ENCODE data around the gene STBD1.
"Not testable (repeated sequence)": the region's sequence is repeated elsewhere in the genome, so short reads cannot be mapped to it uniquely, and the experiment has no call there.

Gene STBD1

DNA sequence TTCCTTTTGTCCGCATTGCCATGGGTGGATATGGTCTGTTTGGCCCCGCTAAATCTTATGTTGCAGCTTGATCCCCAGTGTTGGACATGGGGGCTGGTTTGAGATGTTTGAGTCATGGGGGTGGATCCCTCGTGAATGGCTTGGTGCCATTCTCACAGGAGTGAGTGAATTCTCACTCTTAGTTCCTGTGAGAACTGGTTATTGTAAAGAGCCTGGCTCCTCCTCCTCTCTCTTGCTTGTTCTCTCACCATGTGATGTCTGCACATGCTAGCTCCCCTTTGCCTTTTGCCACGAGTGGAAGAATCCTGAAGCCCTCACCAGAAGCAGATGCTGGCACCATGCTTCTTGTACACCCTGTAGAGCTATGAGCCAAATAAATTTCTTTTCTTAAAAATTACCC is 22.6 kb upstream of the STBD1 start:
- DNase-seq (ENCODE audit: low spot score), result no peak

DNA sequence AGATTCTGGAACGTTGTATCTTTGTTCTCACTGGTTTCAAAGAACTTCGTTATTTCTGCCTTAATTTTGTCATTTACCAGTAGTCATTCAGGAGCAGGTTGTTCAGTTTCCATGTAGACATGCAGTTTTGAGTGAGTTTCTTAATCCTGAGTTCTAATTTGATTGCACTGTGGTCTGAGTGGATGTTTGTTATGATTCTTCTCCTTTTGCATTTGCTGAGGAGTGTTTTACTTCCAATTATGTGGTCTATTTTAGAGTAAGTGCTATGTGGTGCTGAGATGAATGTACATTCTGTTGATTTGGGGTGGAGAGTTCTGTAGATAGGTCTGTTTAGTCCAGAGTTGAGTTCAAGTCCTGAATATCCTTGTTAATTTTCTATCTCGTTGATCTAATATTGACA is 18.7 kb upstream of the STBD1 start:
- DNase-seq (ENCODE audit: low spot score), result not testable (repeated sequence)

DNA sequence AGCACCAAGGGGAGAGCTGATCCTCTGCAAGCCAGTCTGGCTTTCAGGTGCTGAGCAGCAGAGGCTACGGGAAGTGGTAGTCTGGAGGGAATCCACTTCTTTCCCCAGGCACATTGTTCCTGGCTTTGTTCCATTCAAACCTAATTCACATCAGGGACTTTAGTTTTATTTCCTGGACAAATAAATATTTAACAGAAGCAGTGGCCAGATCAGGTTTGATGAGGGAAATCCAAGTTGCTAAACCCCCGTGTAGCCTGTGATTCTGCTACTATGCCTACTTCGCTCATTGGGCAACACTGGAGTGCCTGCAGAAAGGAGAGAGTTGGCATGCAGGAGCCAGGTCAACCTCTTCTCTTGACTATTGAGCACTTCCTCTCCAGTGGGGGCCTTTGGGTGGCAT is 13.8 kb upstream of the STBD1 start:
- no peak for DNase-seq (ENCODE audit: low spot score)

DNA sequence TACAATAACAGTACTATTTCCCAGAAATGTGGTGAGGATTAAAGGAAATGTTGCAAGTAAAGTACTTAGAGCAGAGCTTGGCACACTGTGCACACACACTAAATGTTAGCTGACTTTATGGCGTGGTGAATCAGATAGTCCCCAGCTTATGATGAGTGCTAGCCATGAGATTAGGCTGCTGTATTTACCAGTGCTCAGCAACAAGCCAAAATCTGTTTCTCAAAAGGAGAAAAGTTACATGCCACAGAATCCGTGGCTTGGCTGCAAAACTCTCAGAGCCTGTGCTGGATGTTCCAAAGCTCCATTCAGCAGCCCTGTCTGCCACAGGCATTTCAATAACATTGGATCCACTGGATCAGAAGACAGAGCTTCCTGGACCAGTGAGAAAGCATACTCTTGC is 12.8 kb upstream of the STBD1 start:
- DNase-seq (ENCODE audit: low spot score), result no peak

DNA sequence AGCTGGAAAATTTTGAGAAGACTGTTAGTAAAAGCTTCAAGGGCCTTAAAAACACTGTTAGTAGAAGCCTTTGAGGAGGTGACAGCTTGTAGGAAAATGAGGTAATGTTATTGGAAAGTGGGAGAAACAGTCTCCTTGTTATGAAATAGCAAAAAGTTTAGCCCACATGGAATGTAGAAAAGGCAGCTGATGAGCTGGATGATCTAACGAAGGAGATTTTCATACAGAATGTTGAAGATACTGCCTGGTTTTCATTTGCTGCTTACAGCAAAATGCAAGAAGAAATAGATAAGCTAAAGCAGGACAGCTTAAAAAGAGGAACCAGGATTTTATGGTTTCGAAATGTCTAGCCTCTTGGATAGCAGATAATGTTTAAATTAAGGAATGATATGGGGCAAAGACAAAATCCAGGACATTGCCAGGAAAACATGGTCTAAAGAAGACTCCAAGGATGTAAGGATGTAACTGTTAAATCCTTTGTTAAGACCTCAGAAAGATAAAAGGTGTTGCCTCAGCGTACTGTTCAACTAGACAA is 10.2 kb upstream of the STBD1 start:
- no peak for DNase-seq (ENCODE audit: low spot score)

DNA sequence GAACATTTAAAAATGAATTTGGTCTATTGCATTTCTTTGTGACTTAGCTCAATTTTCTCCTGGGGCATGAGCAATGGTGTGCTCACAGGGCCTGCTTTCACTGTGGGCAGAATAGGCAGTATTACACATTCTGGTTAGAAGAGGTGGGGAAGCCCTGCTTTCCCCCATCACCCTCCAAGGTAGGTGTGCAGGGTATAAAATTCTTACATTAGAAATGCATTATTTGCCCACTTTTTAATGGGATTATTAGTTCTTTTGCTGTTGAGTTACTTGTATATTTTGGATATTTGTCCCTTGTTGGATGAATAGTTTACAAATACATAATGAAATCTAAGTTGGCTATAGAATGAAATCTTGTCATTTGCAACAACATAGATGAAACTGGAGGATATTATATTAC is 8.3 kb upstream of the STBD1 start:
- DNase-seq (ENCODE audit: low spot score), result no peak

DNA sequence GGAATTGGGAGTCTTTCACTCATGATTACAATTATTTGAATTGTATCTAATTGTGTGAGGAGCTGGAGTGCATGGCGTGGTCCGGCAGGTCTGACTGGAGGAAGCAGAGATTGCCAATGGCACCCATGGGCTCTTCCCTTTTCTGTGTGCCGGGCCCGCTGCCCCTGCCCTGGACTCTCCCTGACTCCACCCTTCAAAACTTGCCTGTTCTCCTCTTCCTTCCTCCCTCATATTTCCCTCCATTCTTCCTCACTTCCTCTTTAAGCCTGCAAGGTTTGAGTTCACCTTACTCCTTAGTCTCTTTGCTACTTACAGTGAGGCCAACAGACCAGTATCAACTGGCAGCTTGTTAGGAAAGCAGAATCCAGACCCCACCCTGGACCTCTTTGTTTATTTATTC is 6.5 kb upstream of the STBD1 start:
- DNase-seq (ENCODE audit: low spot score), result no peak

DNA sequence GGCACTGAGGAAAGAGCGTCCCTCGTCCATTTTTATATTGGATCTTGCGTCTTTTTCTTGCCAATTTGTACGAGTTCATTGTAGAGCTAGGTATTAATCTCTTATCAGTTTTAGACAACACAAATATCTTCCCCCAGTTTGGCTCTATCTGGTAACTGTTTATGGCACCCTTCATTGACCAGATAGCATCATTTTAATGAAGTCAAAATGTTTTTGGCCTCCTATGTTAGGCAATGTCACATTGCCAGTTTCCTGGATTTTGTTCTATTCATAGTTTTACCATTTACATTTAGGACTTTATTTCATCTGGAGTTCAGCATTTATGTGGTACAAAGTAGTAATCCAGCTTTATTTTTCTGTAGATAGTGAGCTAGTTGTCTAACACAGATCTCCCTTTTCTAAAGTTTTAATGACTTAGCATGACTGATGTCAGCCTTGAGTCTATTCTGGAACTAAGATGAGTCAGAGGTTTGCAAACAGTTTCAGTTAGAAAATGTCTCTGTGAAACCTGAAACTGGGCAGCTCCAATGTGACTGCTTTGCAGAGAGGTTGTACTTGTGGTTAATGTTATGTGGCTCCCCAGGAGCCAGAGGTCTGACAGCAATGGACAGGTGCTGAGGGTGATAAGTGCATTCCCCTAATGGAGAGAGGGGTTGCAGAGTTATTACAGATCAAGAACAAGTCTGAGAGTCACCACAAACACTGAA is 5.3 kb upstream of the STBD1 start:
- DNase-seq (ENCODE audit: low spot score), result no peak

DNA sequence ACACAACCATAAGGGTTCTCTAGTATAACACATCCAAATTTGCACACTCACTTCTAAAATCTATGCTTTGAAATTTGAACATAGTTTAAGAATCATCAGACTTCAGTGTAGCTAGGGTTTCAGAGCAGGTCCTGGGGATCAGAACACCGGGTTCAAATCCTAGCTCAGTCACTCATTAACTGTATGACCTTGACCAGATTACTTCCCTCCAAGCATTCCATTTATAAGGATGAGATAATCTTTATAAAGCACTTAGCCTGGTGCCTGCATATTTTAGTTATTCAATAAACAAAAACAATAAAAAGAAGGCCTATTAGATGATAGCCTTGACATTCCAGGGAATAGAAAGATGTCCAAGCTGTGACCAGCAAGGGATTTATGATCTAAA is 4.8 kb upstream of the STBD1 start:
- DNase-seq (ENCODE audit: low spot score), result no peak

DNA sequence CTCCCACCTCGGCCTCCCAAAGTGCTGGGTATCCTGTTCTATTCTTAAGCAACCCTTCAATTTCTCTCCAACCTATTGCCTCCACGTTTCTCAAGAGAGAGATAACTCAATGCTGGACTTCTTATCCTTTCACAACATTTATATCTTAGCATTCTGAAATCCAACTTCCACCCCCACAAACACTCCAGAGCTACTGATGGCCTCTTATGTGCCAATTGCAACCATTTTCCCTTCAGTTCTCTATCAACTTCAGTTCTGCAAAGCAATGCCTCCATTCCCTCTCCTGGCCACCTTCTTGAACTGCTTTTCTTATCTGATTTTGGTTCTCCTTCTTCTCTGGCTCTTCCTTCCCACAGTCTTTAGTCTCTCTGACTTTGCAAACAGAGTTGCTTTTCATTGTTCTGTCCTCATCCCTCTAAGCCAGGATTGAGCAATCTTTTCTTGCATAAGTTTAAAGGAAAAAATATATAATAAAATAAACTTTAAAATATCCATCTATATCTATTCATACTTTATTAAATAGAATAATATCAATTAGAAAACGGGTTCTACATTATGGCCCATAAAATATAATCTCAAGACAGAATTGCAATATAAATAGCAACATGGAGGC is 3.6 kb upstream of the STBD1 start:
- DNase-seq (ENCODE audit: low spot score), result no peak

DNA sequence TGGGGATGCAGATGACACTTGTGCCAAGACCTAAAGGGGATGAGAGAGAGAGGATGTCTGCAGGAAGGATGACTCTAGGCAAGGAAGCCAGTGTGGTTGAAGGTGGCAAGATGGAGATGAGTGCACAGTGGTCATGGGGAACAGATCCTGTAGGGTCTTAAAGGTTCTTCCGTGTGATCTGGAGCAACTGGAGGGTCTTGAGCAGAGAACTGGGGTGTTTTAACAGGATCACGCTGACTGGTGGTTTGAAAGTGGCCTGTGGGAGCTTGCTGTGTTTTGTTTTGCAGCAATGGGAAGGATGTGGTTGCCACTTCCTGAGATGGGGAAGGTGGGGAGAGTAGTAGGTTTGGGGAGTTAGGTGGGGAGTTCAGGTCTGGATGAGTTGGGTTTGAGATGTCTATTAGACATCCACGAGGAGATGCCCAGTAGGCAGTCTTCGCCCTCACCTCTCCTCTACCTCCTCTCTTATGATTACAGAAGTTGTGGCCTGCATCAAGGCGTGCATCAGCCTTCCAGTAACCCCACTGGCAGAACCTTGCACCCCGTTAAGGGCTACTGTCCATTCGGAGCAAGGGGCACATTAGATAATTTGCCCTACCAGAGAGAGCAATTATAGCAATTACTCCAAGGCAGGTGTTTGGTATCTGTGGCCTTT is 1.4 kb upstream of the STBD1 start:
- DNase-seq (ENCODE audit: low spot score), result no peak

DNA sequence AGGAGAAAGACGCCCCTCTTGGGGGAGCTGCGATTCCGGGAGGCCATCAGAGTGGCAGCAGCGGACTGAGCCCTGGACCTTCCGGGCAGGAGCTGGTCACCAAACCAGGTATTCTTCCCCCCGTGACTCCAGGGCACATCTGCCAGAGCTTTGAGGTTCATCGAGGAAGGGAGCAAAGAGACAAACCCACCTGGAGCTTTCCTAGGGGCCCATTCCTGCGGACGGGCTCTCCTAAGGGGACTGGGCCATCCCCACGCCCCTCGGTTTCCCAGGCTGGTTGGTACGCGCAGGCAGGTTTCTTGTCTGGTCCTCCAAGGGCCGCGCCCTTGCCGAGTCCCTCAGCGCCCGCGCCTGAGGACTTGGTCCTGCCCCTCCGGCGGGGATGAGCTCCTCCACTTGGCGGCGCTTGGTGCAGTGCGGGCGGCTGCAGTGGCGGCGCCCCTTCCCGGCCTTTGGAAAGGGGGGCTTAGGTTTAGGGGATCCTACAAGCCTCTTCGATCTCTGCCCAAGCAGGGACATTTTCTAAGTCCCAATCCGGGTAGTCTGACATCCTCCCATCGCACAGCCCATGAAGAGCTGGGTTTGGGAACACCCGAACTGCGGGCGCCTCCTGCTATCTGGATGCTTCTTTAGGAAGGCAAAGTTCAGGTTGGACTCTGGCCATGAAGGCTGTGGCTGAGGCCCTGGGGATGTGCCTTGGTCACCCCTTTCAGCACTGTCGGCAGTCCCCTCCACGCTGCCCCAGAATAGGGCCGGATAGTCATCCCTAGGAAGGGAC is 538 bp downstream of the STBD1 start:
- no peak for DNase-seq (ENCODE audit: low spot score)

DNA sequence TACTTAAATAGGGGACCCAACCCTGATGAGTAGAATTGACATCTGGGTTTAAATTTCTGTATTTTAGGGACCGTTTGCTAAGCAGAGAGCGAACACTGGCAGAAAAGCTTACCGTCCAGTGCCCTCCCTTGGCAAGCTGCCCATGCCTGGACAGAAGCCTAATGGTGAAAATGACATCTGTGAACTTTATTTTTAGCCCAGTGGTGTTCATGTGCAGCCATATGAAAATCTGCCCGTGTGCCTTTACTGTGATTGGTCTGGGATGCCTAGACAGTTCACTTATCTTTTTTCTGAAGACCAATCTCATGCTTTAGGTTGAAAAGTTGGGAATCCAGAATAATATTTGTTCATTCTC is 1.1 kb downstream of the STBD1 start:
- DNase-seq (ENCODE audit: low spot score), result no peak

DNA sequence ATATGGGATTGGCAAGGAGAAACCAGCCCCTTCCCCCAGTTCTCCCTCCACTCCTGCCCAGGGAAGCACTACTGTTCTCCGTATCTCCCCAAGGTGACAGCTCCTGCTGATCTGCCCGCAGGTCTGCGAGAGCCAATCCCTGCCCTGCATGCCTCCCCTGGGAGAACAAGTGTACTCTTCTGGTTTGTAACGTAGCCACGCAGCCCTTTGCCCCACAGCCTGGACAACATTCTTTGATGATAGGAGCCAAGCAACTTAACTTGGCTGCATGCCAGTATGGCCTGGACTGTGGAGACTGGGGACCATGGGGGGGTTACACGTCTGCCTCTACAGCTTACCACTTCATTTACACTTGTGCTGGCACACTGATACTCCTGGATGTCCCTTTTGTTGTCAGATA is 2.0 kb downstream of the STBD1 start:
- DNase-seq (ENCODE audit: low spot score), result no peak

DNA sequence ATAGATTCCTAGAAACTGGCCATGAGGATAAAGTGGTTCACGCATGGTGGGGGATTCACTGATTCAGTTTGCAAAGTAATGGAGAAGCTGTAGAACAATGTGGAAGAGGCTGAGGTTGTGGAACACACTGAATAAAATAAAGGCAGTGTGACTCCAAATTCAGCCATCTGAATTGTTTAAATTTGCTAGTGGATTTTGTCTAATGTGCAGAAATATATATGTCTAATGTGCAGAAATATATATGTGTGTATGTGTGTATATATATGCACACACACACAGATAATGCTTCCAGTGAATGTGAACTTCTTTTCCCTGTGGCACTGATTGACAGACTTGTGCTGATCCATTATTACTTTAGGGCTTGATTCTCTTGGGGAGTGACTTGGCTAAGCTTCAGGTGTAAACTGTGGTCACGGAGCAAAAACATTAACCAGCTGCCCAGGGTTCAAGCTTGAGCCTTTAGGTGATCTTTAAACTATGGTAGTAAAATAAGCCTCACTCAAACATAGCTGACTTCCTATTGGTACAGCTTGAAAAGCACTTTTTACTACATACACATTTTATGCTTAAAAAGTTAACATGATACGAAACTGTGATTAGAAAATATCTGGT is 3.5 kb downstream of the STBD1 start:
- DNase-seq (ENCODE audit: low spot score), result no peak

DNA sequence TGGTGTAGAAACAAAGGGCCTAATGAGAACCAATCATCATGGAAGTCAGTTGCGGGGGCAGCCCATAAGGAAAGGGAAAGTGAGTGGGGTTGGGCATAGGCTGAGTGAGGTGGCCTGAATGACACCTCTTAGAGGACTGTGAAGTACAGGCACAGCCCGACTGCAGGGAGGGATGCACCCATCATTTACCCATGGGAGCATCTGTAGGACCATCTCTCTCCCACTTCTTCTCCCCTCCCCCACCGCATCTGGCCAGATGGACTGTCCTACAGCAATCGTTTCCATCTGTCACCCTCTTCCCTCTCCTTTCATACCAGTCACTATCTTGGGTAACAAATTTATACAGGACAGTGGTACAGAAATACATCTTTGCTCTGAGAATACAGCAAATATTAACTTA is 4.2 kb downstream of the STBD1 start:
- no peak for DNase-seq (ENCODE audit: low spot score)

DNA sequence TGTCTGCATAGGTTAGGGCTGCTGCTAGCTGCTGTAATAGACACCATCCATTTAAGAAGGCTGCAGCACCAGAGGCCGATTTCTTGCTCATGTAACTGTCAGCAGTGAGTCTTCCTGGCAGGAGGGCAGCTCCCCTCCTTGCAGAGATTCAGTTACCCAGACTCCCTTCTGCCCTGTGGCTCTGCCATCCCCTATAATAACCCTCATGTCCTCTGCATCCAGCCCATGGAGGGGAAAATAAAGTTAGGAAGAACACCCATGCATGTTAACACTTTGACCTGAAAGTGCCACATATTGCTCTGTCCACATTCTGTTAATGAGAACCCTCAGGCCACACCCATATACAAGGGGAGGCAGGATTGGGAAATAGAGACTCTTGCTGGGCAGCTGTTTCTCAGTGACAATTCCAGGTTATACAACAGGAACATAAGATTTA is 5.4 kb downstream of the STBD1 start:
- no peak for DNase-seq (ENCODE audit: low spot score)

DNA sequence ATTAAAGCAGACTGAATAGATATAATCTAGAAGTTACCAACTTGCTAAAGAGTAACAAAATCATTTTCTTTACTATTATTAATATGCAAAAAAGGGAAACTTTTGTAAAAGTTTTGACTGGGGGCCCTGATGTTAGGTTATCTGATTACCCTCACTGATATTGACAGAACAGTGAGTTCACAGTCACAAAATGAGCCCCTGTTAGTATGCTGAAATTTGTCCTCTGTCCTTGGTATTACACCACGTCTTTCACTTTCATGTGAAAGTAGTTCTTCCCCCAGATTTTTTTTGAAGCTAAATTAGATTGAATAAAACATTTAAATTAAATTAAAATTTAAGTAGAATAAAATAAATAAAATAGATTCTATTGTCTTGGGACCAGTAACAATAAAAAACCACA is 5.9 kb downstream of the STBD1 start:
- DNase-seq (ENCODE audit: low spot score), result no peak

DNA sequence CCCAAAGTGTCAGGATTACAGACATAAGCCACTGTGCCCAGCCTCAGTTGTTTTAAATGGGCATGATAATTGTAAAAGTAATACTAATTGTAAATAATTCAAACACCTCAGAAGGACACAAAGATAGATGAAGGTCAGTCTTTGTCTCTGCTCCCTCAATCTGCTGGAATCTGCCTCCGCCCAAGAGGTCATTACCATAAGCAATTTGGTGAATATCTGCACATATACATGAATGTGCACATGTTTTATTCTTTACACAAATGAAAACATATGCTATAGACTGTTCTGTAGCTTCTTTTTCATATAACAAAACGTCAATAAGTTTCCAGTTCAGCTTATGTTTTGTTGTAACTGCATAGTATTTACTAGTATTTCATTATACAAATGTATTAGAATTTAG is 7.0 kb downstream of the STBD1 start:
- no peak for DNase-seq (ENCODE audit: low spot score)

DNA sequence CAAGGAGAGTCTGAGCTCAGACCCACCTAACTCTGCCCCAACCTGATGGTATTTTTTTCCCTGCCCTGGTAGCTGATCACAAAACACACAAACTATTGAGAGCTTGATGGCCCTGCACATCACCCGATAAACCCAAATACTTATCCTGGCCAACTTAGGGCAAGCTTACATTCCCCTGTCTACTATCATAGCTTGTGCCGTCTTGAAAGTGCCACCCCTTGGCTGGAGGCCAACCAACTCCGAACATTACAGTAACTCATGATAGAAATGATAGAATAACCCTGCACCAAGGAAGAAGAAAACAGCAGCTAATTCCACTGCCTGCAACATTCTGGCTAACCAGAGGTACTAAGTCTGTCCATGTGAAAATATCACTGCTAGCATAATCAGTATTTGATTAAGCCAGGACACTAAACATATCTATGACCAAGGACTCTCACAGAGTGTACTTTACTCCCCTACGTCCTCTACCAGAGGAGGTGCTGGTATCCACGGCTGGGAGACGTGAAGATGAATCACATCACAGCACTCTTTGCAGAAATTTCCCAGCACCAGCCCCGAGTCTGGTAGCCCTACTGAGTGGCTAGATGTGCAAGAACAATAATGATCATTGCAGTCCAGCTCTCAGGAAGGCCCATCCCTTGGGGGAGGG is 8.9 kb downstream of the STBD1 start:
- no peak for DNase-seq (ENCODE audit: low spot score)

DNA sequence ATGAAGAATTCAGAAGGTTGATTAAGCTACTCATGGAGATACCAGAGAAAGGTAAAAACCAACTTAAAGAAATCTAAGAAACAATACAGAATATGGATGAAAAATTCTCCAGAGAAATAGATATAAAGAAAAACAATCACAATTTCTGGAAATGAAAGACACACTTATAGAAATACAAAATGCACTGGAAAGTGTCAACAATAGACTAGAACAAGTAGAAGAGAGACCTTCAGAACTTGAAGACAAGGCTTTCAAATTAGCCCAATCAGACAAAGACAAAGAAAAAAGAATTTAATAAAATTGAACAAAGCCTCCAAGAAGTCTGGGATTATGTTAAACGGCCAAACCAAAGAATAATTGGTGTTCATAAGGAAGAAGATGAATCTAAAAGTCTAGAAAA is 9.6 kb downstream of the STBD1 start:
- DNase-seq (ENCODE audit: low spot score), result no peak

DNA sequence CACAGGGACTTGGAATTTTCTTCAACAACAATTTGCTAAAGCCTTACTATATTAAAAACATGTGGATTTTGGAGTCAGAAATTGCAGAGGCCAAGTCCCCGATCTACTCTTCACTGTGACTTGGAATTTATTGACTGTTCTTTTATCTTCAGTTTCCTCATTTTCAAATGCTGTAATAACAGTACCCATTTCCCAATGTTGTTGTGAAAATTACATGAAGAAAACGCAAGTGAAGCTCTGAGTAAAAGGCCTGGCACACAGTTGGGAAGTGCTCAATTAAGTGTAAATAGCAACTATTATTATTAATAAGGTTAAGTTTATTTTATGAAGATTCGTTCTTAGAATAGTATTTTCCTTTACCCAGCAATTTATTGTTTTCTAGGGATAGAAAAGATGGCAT is 15.7 kb downstream of the STBD1 start:
- no peak for DNase-seq (ENCODE audit: low spot score)

Data from putamen (tissue), 1 donor.